Non-pigmented ciliary epithelial cell (primary cell): ENCODE measurements around the gene TRPM2.

ENCODE experiments used
- DNase-seq: peaks from one replicate; pipeline ENCODE4 v3.0.0-alpha.2; 2010; ENCODE audit warnings: low read depth

The TRPM2 gene

GRCh38 chr21:44353191-44353970, at the start of gene TRPM2:
TRPM2 (plus strand) TSS chr21:44353621; CDS start chr21:44353701, 80 bp downstream.
- no peak for DNase-seq

- no peak for DNase-seq
These were observed 49.3 kb upstream of the TRPM2 start for GRCh38 chr21:44304011-44304616.

- DNase-seq, result no peak
These were observed 48.5 kb upstream of the TRPM2 start for GRCh38 chr21:44304877-44305293.

GRCh38 chr21:44305691-44306090, 47.7 kb upstream of the TRPM2 start:
- DNase-seq, result no peak

GRCh38 chr21:44306936-44307704, 46.3 kb upstream of the TRPM2 start:
- DNase-seq, result no peak

- no peak for DNase-seq
These were observed 42.6 kb upstream of the TRPM2 start for GRCh38 chr21:44310628-44311507.

- DNase-seq, result no peak
These were observed 41.3 kb upstream of the TRPM2 start for GRCh38 chr21:44312089-44312488.

- no peak for DNase-seq
These were observed 40.7 kb upstream of the TRPM2 start for GRCh38 chr21:44312716-44313115.

GRCh38 chr21:44313451-44313850, 40.0 kb upstream of the TRPM2 start:
- DNase-seq, result no peak

GRCh38 chr21:44314128-44314527, 39.3 kb upstream of the TRPM2 start:
- DNase-seq, result no peak

GRCh38 chr21:44314561-44314960, 38.9 kb upstream of the TRPM2 start:
- no peak for DNase-seq

GRCh38 chr21:44315691-44316203, 37.7 kb upstream of the TRPM2 start:
- no peak for DNase-seq

- DNase-seq, result no peak
These were observed 37.0 kb upstream of the TRPM2 start for GRCh38 chr21:44316277-44316900.

GRCh38 chr21:44317241-44317782, 36.1 kb upstream of the TRPM2 start:
- no peak for DNase-seq

GRCh38 chr21:44317871-44318270, 35.5 kb upstream of the TRPM2 start:
- no peak for DNase-seq

GRCh38 chr21:44318489-44319285, 34.7 kb upstream of the TRPM2 start:
- DNase-seq, result no peak

GRCh38 chr21:44319407-44320065, 33.9 kb upstream of the TRPM2 start:
- DNase-seq, result no peak

GRCh38 chr21:44320847-44321246, 32.6 kb upstream of the TRPM2 start:
- DNase-seq, result no peak

GRCh38 chr21:44321846-44322450, 31.5 kb upstream of the TRPM2 start:
- no peak for DNase-seq
